Kidney epithelial cell (primary cell): Measurements from ENCODE around the gene DDX52. TPM values are rescaled to one million over a fixed set of nuclear protein-coding genes. Genes with fewer than 3 reads are reported as not detected.

ENCODE experiments used
- DNase-seq: peaks from one replicate; pipeline ENCODE4 v3.0.0-alpha.2; 2010; ENCODE audit warnings: low read depth
- H3K27me3 ChIP-seq: 2 replicates; pipeline ENCODE4 v1.6.0; 2011; ENCODE audit warnings: low read length; ENCODE audit not compliant: control insufficient read depth, insufficient read depth
- H3K36me3 ChIP-seq: 2 replicates; pipeline ENCODE4 v1.5.1; 2011; ENCODE audit warnings: low read length; ENCODE audit not compliant: control insufficient read depth, insufficient read depth
- H3K4me3 ChIP-seq: 2 replicates; pipeline ENCODE4 v1.5.1; 2011; ENCODE audit warnings: low read depth, mild to moderate bottlenecking, control low read depth, low read length
- CTCF ChIP-seq: IDR thresholded peaks from 2 replicates; pipeline ENCODE4 v1.5.1; 2011; ENCODE audit warnings: mild to moderate bottlenecking, moderate library complexity, low read length, control low read depth, inconsistent platforms; ENCODE audit not compliant: insufficient read depth, poor library complexity, severe bottlenecking
- total RNA-seq: library from RNA; depleted of rRNA; stranded (reverse); fragments of >200 nt; gene quantifications from 2 replicates; pipeline ENCODE4 v1.2.3, GENCODE V29; 2015

DDX52 gene
- total RNA-seq, 1 donor from 2014 or later = 35.6 TPM

- no peak for DNase-seq
Measured at GRCh38 chr17:37678036-37678435, 34.8 kb upstream of the DDX52 start.

GRCh38 chr17:37677021-37677420 is 33.8 kb upstream of the DDX52 start:
- no peaks in the 10 kb centered on the region for H3K27me3 ChIP-seq
- H3K36me3 ChIP-seq = no peaks in the 10 kb centered on the region
- no peak overlapping the region for H3K4me3 ChIP-seq
- no peak for DNase-seq
- no peak for TF ChIP-seq CTCF

More at GRCh38 chr17:37678036-37678435, 34.8 kb upstream of the DDX52 start:
- no peaks in the 10 kb centered on the region for H3K27me3 ChIP-seq
- no peak overlapping the region for H3K4me3 ChIP-seq
- H3K36me3 ChIP-seq = no peaks in the 10 kb centered on the region
- TF ChIP-seq CTCF = no peak

DNA sequence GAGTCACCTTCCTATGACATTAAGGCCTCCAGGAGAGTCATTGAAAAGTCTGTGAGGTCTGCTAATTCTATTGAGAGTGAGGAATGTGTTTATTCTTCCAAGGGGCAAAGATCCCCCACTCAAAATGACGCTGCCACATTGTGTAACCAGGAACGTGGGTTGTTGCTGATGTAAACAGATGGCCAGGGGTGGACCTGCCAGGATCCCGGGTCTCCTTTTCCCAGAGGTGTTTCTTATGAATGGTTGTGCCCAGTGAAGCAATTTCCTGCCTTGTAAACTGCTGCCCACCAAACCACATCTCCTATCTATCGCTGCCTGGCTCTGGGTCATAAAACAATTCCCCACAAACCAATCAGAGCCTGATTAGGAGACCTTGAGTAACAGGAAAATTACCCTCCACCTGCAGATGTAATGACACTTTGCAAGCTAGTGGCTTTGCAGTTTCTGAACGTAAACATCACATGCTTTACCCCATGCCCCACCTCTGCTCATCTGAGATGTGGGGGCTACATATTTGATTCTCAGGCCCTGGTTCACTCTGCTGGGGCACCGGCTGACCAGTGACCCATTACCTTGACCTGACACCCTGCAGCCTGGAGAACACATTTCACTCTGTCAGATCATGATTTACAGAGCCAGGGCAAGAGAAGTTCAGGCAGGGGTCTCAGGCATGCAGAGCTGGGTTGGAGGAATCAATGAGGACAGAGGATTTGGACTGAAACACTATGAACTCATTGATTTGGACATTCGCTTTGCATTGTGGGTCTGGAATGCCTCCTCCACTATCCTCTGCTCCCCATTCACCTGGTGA is 33.1 kb upstream of the DDX52 start:
- peak; percentile 93 for DNase-seq
- no peak for TF ChIP-seq CTCF
- no peak overlapping the region for H3K4me3 ChIP-seq
- no peaks in the 10 kb centered on the region for H3K27me3 ChIP-seq
- no peaks in the 10 kb centered on the region for H3K36me3 ChIP-seq

DNA sequence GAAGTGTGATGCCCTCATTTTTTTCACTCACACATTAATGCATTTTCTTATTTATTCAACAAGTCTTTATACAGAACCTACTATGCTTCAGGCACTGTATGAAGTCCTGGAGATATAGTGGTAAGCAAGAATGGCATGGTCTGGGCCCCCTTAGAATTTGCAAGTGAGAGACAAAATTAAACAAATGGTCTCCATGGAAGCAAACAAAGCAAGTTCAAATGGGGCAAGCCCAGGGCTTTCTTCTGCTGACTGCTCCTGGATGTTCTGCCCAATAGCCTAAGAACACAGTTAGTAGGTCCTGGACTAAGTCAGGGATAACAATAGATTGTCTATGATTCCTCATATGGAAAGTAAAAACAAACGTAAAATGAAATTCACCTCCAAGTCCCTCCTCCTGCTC is 31.3 kb upstream of the DDX52 start:
- no peak for DNase-seq
- Histone ChIP-seq H3K36me3 (no peaks in the 10 kb centered on the region), H3K27me3 (no peaks in the 10 kb centered on the region), H3K4me3 (no peak overlapping the region)
- no peak for TF ChIP-seq CTCF

GRCh38 chr17:37673386-37673785 is 30.1 kb upstream of the DDX52 start:
- TF ChIP-seq CTCF = no peak
- H3K27me3 ChIP-seq = no peaks in the 10 kb centered on the region
- no peak for DNase-seq
- no peaks in the 10 kb centered on the region for H3K36me3 ChIP-seq
- no peak overlapping the region for H3K4me3 ChIP-seq

DNA sequence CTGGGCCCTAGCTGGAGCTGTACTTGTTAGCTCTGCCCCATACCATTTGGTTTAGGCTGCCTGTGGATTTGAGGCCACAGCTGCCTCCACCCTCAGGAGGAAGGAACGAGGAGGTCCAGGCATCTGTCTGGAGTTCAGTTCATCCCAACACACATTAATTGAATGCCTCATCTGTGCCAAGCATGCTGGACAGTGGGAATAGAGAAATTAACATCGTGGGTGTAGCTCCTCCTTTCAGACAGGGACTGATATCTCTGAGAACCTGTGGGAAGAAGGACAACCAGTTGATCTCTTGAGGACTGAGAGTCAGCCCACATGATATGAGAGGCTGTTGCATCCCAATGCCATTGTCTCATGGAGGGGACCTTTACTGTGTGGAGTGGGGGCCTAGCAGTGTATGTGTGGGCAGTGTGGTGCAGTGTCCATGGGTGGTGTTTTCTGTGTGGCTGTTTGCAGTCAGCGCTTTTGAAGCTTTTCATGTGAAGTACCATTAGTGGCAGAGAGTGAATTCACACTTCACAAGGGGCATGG is 29.4 kb upstream of the DDX52 start:
- no peak overlapping the region for H3K4me3 ChIP-seq
- no peak for DNase-seq
- no peak for TF ChIP-seq CTCF

More for the DNA sequence above, 29.4 kb upstream of the DDX52 start:
- Histone ChIP-seq H3K36me3 (no peaks in the 10 kb centered on the region), H3K27me3 (no peaks in the 10 kb centered on the region)
